ENCODE measurements around the gene ELP4.

ELP4 gene

GRCh38 chr11:31825838-31826484, 316.4 kb downstream of the ELP4 start:
- DNase-seq = no peak

GRCh38 chr11:31826536-31827438, 317.2 kb downstream of the ELP4 start:
- DNase-seq = no peak

GRCh38 chr11:31827455-31828206, 318.1 kb downstream of the ELP4 start:
- no peak for DNase-seq

- DNase-seq = no peak
Observed at GRCh38 chr11:31828217-31828616, 318.6 kb downstream of the ELP4 start.

GRCh38 chr11:31830406-31830805, 320.8 kb downstream of the ELP4 start:
- no peak for DNase-seq

GRCh38 chr11:31834237-31834636, 324.7 kb downstream of the ELP4 start:
- no peak for DNase-seq
